LNCAP (cell line): ENCODE results near the gene SLC1A5.

Experiments
- TF ChIP-seq, protein P1 (sequence below): fragments of 450-650 bp; IDR thresholded peaks from 2 replicates; pipeline ENCODE4 v1.5.1; 2017; ENCODE audit warnings: mild to moderate bottlenecking

Gene SLC1A5

DNA sequence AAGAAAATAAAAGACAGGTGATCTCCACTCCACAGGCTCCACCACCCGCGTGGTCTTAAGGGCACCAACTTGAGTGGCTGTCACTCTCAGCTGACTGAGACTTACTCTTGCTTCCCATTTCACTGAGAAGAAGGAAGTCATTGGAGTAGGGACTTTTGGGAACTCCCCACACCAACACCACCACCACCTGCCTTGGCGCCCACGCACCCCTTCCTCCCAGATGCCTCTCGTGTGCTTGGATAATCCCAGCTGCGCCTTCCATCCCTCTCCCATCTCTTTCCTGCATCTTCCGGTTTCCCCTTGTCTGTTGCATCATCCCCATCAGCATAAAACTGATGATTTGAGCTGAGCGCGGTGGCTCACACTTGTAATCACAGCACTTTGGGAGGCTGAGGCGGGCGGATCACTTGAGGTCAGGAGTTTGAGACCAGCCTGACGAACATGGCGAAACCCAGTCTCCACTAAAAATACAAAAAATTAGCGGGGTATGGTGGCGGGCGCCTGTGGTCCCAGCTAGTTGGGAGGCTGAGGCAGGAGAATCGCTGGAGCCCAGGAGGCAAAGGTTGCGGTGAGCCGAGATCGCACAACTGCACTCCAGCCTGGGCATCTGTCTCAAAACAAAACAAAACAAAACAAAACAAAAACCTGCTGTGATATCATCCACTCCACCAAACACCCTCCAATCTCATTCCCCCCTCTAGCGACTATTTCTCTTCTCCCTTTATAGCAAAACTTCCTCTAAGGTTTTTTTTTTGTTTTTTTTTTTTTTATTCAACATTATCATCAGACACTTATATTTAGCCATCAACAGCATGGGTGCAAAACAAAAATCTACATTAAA, 36.7 kb upstream of the SLC1A5 start:
- TF ChIP-seq, protein P1, sequence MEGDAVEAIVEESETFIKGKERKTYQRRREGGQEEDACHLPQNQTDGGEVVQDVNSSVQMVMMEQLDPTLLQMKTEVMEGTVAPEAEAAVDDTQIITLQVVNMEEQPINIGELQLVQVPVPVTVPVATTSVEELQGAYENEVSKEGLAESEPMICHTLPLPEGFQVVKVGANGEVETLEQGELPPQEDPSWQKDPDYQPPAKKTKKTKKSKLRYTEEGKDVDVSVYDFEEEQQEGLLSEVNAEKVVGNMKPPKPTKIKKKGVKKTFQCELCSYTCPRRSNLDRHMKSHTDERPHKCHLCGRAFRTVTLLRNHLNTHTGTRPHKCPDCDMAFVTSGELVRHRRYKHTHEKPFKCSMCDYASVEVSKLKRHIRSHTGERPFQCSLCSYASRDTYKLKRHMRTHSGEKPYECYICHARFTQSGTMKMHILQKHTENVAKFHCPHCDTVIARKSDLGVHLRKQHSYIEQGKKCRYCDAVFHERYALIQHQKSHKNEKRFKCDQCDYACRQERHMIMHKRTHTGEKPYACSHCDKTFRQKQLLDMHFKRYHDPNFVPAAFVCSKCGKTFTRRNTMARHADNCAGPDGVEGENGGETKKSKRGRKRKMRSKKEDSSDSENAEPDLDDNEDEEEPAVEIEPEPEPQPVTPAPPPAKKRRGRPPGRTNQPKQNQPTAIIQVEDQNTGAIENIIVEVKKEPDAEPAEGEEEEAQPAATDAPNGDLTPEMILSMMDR, result no peak

DNA sequence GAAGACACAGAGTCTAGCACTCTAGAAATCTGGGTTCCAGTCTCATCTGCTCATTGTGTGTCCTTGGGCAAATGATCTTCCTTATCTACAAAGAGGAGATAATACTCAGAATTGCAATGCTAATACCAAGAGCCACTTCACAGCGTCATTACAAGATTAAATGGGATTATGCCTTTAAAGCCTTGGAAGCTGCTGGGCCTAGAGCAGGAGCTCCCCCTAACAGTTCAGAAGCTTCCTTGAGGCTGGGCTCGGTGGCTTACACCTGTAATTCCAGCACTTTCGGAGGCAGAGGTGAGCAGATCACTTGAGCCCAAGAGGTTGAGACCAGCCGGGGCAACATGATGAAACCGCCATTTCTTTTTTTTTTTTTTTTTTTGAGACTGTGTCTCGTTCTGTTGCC, 34.7 kb upstream of the SLC1A5 start:
- TF ChIP-seq, protein P1, result no peak

DNA sequence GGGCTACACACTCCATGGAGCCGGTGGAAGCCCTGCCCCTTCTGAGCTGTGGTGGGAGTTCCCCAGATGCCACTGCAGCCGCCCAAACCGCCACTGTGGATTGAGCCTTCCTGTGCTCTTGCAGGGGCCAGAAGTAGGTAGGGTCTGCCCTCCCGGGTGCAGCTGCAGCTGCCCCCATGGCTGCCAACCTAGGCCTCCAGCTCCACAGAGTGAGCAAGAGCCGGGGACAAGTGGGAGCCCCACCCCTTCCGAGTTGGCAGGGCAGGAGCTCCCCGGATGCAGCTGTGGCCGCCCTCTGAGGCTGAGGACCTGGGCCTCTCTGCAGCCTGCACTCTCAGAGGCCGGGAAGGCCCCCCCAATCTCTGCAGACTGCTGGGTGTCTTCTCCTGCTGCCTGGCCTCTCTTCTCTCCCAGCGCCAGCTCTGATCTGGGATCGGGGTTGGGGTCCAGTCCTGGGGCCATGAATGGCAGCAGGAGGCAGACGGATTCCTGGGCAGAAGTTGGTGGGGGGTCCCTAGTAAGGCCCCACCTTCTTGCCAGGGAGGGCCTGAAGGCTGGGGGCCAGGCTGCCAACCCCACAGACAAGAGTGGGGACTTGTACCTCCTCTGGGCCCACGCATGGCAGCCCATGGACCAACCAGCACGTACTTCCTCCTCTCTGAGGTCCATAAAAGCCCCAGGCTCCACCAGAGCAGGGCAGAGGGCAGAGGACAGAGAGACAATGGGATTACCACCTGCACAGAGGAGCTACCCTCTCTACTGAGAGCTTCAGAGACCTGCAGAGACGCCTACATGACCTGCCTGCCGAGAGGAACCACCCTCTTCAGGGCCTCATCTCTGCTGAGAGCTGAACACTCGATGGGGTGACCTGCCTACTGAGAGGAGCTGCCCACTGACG, 33.4 kb upstream of the SLC1A5 start:
- TF ChIP-seq, protein P1, result no peak

DNA sequence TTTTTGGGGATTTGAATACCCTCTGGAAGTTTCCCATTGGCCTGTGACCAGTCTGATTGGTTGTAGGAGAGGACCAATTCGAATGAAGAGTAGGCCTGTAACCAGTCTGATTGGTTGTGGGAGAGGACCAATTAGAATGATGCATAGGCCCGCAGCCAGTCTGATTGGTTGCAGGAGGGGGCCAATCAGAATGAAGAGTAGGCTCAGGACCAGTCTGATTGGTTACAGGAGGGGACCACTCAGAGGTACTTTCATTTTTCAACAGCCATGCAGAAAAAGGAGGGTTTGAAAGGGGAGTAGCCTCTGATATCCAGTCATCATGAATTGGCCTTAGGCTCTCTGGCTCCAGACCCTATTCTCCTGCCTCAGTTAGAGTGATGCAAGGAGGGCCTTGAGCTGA, 30.4 kb upstream of the SLC1A5 start:
- TF ChIP-seq, protein P1, result no peak

DNA sequence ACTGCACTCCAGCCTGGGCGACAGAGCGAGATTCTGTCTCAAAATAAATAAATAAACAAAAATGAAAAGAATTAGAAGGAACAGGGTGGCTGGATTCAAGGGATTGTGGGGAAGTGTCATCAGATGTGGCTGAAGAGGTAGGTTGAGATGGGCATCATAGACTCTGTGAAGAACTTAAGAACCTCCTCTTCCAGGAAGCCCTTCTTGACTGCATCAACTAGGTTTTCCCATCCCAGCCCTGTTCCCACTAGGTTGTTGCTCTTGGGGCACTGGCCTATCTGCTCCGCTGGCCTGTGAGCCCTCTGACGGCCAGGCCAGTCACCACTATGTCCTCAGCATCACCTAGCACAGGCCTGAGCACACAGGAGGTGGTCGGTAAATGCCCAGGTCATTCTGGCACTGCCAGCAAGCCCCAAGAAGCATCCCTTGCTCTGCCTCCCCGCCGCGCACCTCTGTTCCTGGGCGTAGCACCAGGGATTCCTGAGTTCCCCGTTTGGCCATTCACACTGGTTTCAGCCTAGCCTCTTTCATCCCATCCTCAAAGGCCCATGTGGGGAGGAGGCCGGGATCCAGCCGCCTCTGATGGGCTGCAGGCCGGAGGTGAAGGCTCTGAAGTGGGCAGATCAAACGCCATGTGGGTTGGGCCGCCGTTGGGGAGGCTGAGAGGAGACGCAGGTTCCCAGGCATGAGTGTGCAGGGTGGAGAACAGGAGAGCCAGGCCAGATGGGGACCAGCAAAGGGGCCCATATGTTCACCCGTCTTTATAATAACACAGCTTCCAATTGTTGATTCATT, 27.6 kb upstream of the SLC1A5 start:
- TF ChIP-seq, protein P1, result no peak

DNA sequence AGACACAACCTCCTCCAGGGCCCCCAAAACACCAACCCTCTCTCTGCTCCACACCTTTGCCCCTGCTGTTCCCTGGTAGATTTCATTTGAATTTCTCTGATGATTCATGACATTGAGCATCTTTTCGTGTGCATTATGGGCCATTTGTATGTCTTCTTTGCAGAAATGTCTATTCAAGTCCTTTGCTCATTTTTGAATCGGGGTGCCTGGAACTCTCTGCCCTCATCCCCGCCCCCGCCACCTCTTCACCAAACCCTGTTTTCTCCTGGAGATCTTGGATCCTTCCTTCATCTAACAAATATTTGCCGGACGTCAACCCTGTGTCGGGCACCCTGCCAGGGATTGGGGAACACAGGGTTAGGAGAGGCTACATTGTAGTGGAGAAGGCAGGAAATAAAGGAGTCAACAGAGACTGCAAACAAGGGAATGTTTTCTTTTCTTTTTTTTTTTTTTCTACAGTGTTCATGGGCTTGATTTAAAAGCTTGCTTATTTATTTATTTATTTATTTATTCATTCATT, 25.5 kb upstream of the SLC1A5 start:
- TF ChIP-seq, protein P1, result no peak
